ENCODE data around the gene ART4.

The ART4 gene

GRCh38 chr12:14840616-14841015, 2.7 kb downstream of the ART4 start:
- peaks cover 4% of the 10 kb centered on the region for H3K4me1 Mint-ChIP-seq (ENCODE audit: low read depth)
- H3K4me3 Mint-ChIP-seq = no peak overlapping the region
- H3K27ac Mint-ChIP-seq = no peak overlapping the region
- peaks cover 15% of the 10 kb centered on the region for H3K27me3 Mint-ChIP-seq
- H3K36me3 Mint-ChIP-seq (ENCODE audit: low read depth) = no peaks in the 10 kb centered on the region
- H3K9me3 Mint-ChIP-seq = no peaks in the 10 kb centered on the region

GRCh38 chr12:14839262-14839661, 4.1 kb downstream of the ART4 start:
- Mint-ChIP-seq H3K4me1 (ENCODE audit: low read depth) (no peaks in the 10 kb centered on the region), H3K27ac (no peak overlapping the region), H3K36me3 (ENCODE audit: low read depth) (no peaks in the 10 kb centered on the region), H3K27me3 (peaks cover 20% of the 10 kb centered on the region), H3K9me3 (no peaks in the 10 kb centered on the region), H3K4me3 (no peak overlapping the region)

GRCh38 chr12:14836336-14837210, 6.8 kb downstream of the ART4 start:
- Mint-ChIP-seq H3K27me3 (peaks cover 35% of the 10 kb centered on the region), H3K36me3 (ENCODE audit: low read depth) (no peaks in the 10 kb centered on the region), H3K4me3 (no peak overlapping the region), H3K4me1 (ENCODE audit: low read depth) (no peaks in the 10 kb centered on the region), H3K9me3 (no peaks in the 10 kb centered on the region), H3K27ac (no peak overlapping the region)

GRCh38 chr12:14834509-14834908, 8.8 kb downstream of the ART4 start:
- Mint-ChIP-seq H3K4me1 (ENCODE audit: low read depth) (no peaks in the 10 kb centered on the region), H3K27ac (no peak overlapping the region), H3K4me3 (no peak overlapping the region), H3K36me3 (ENCODE audit: low read depth) (no peaks in the 10 kb centered on the region), H3K27me3 (peaks cover 35% of the 10 kb centered on the region), H3K9me3 (no peaks in the 10 kb centered on the region)

GRCh38 chr12:14833952-14834351, 9.4 kb downstream of the ART4 start:
- Mint-ChIP-seq H3K4me3 (no peak overlapping the region), H3K27ac (no peak overlapping the region), H3K36me3 (ENCODE audit: low read depth) (no peaks in the 10 kb centered on the region), H3K4me1 (ENCODE audit: low read depth) (no peaks in the 10 kb centered on the region), H3K9me3 (no peaks in the 10 kb centered on the region), H3K27me3 (peaks cover 30% of the 10 kb centered on the region)

GRCh38 chr12:14833336-14833735, 10.0 kb downstream of the ART4 start:
- Mint-ChIP-seq H3K4me3 (no peak overlapping the region), H3K36me3 (ENCODE audit: low read depth) (no peaks in the 10 kb centered on the region), H3K27ac (no peak overlapping the region), H3K4me1 (ENCODE audit: low read depth) (no peaks in the 10 kb centered on the region), H3K9me3 (no peaks in the 10 kb centered on the region), H3K27me3 (peaks cover 26% of the 10 kb centered on the region)

- H3K9me3 Mint-ChIP-seq = no peaks in the 10 kb centered on the region
- H3K27ac Mint-ChIP-seq = no peak overlapping the region
- no peak overlapping the region for H3K4me3 Mint-ChIP-seq
- no peaks in the 10 kb centered on the region for H3K36me3 Mint-ChIP-seq (ENCODE audit: low read depth)
- peaks cover 15% of the 10 kb centered on the region for H3K4me1 Mint-ChIP-seq (ENCODE audit: low read depth)
- peaks cover 15% of the 10 kb centered on the region for H3K27me3 Mint-ChIP-seq
These were observed 14.4 kb downstream of the ART4 start for GRCh38 chr12:14828892-14829291.

GRCh38 chr12:14827043-14827442, 16.3 kb downstream of the ART4 start:
- peaks cover 7% of the 10 kb centered on the region for H3K27me3 Mint-ChIP-seq
- no peak overlapping the region for H3K27ac Mint-ChIP-seq
- H3K4me3 Mint-ChIP-seq = no peak overlapping the region
- no peaks in the 10 kb centered on the region for H3K36me3 Mint-ChIP-seq (ENCODE audit: low read depth)
- peaks cover 15% of the 10 kb centered on the region for H3K4me1 Mint-ChIP-seq (ENCODE audit: low read depth)
- no peaks in the 10 kb centered on the region for H3K9me3 Mint-ChIP-seq

GRCh38 chr12:14826491-14826890, 16.8 kb downstream of the ART4 start:
- no peaks in the 10 kb centered on the region for H3K36me3 Mint-ChIP-seq (ENCODE audit: low read depth)
- peaks cover 15% of the 10 kb centered on the region for H3K4me1 Mint-ChIP-seq (ENCODE audit: low read depth)
- H3K27ac Mint-ChIP-seq = no peak overlapping the region
- H3K9me3 Mint-ChIP-seq = no peaks in the 10 kb centered on the region
- no peak overlapping the region for H3K4me3 Mint-ChIP-seq
- peaks cover 1% of the 10 kb centered on the region for H3K27me3 Mint-ChIP-seq

GRCh38 chr12:14825256-14825655, 18.1 kb downstream of the ART4 start:
- H3K36me3 Mint-ChIP-seq (ENCODE audit: low read depth) = no peaks in the 10 kb centered on the region
- H3K9me3 Mint-ChIP-seq = no peaks in the 10 kb centered on the region
- H3K27me3 Mint-ChIP-seq = no peaks in the 10 kb centered on the region
- peak overlapping the region; percentile 52 for H3K27ac Mint-ChIP-seq
- H3K4me3 Mint-ChIP-seq = no peak overlapping the region
- peaks cover 15% of the 10 kb centered on the region for H3K4me1 Mint-ChIP-seq (ENCODE audit: low read depth)

GRCh38 chr12:14824012-14824634, 19.2 kb downstream of the ART4 start:
- no peaks in the 10 kb centered on the region for H3K36me3 Mint-ChIP-seq (ENCODE audit: low read depth)
- H3K27me3 Mint-ChIP-seq = no peaks in the 10 kb centered on the region
- peaks cover 15% of the 10 kb centered on the region for H3K4me1 Mint-ChIP-seq (ENCODE audit: low read depth)
- no peak overlapping the region for H3K27ac Mint-ChIP-seq
- H3K9me3 Mint-ChIP-seq = no peaks in the 10 kb centered on the region
- no peak overlapping the region for H3K4me3 Mint-ChIP-seq

GRCh38 chr12:14814014-14814413, 29.3 kb downstream of the ART4 start, which contains the start of gene SMCO3:
SMCO3 (minus strand) TSS chr12:14814182; CDS start chr12:14806680, 7,502 bp downstream.
- Mint-ChIP-seq H3K27ac (no peak within 1 kb of the TSS), H3K9me3 (no peaks in the 10 kb centered on the region), H3K4me1 (ENCODE audit: low read depth) (peaks cover 23% of the 10 kb centered on the region), H3K27me3 (no peaks in the 10 kb centered on the region), H3K36me3 (ENCODE audit: low read depth) (no peaks in the 10 kb centered on the region), H3K4me3 (no peak within 1 kb of the TSS)

- H3K27me3 Mint-ChIP-seq = no peaks in the 10 kb centered on the region
- peaks cover 18% of the 10 kb centered on the region for H3K4me1 Mint-ChIP-seq (ENCODE audit: low read depth)
- no peak overlapping the region for H3K4me3 Mint-ChIP-seq
- H3K9me3 Mint-ChIP-seq = no peaks in the 10 kb centered on the region
- no peaks in the 10 kb centered on the region for H3K36me3 Mint-ChIP-seq (ENCODE audit: low read depth)
- no peak overlapping the region for H3K27ac Mint-ChIP-seq
These were observed 31.8 kb downstream of the ART4 start for GRCh38 chr12:14811486-14811885.

GRCh38 chr12:14810953-14811483, 32.3 kb downstream of the ART4 start:
- Mint-ChIP-seq H3K27me3 (no peaks in the 10 kb centered on the region), H3K4me3 (peak overlapping the region; percentile 45), H3K27ac (no peak overlapping the region), H3K9me3 (no peaks in the 10 kb centered on the region), H3K4me1 (ENCODE audit: low read depth) (peaks cover 18% of the 10 kb centered on the region), H3K36me3 (ENCODE audit: low read depth) (no peaks in the 10 kb centered on the region)

- H3K9me3 Mint-ChIP-seq = no peaks in the 10 kb centered on the region
These were observed 33.0 kb downstream of the ART4 start for GRCh38 chr12:14810167-14810952.

More at GRCh38 chr12:14810167-14810952, 33.0 kb downstream of the ART4 start:
- H3K27ac Mint-ChIP-seq = no peak overlapping the region
- H3K4me3 Mint-ChIP-seq = peak overlapping the region; percentile 45
- H3K27me3 Mint-ChIP-seq = no peaks in the 10 kb centered on the region
- no peaks in the 10 kb centered on the region for H3K36me3 Mint-ChIP-seq (ENCODE audit: low read depth)
- H3K4me1 Mint-ChIP-seq (ENCODE audit: low read depth) = peaks cover 22% of the 10 kb centered on the region
